Measurements from ENCODE around the gene RBMS1. TPM values are rescaled to one million over a fixed set of nuclear protein-coding genes. Genes with fewer than 3 reads are reported as not detected.

The RBMS1 gene
- total and polyA plus RNA-seq, 12 donors = 22.6 to 77.7 (median 59.0) TPM

DNA sequence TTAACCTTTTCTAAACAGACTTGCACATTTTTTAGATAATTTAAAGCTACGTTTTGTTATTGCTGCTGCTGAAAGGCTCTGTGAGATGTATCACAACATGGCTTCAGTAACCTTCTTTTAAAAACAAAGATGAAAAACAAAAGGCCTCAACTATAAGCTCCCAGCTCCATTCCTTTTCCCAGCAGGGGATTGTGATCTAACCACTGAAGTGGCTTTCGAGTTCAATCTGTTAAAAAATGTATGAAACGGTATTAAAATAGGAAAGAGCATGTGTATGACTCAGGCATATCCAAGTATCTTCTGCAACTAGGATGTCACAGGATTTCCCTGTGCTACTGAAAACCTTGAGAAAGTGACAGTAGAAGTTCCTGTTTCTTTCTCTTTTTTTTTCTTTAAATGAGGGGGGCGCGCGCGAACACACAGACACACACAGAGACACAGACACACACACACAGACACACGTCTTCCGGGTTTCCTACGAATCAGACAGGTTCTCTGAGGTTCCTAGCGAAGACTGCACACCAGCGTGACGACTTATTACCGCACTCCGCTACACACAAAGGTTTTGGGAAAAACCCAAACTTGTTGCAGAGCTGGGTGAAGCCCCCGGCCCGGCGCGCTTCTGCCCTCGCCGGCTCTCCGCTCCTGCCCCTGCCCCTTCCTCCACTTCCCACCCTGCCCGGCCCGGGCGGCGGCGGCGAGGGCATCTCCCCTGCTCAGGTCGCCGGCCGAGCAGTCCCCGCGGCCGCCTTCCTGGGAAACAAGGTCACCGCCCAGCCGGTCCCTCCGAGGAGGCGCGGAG lies 86.8 kb downstream of the RBMS1 start:
- TF ChIP-seq, protein P1, sequence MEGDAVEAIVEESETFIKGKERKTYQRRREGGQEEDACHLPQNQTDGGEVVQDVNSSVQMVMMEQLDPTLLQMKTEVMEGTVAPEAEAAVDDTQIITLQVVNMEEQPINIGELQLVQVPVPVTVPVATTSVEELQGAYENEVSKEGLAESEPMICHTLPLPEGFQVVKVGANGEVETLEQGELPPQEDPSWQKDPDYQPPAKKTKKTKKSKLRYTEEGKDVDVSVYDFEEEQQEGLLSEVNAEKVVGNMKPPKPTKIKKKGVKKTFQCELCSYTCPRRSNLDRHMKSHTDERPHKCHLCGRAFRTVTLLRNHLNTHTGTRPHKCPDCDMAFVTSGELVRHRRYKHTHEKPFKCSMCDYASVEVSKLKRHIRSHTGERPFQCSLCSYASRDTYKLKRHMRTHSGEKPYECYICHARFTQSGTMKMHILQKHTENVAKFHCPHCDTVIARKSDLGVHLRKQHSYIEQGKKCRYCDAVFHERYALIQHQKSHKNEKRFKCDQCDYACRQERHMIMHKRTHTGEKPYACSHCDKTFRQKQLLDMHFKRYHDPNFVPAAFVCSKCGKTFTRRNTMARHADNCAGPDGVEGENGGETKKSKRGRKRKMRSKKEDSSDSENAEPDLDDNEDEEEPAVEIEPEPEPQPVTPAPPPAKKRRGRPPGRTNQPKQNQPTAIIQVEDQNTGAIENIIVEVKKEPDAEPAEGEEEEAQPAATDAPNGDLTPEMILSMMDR (IDR thresholded peaks at IDR 0.05) = peak in 1 of 9 donors; percentile 5
- Histone ChIP-seq H3K4me3 (peak overlapping the region; percentile 79 to 97 (median 90)), H3K4me1 (peaks cover 4 to 82% (median 77%) of the 10 kb centered on the region in 9 donors), H3K27me3 (no peaks in the 10 kb centered on the region), H3K36me3 (peaks cover 0 to 7% (median 0%) of the 10 kb centered on the region in 9 donors), H3K9me3 (no peaks in the 10 kb centered on the region), H3K27ac (peak overlapping the region; percentile 88 to 100 (median 96))
- ATAC-seq (peak; percentile 12 to 67 (median 52)), DNase-seq (peak; percentile 50 to 65)
- 1% methylated on average over 39 of the region's 39 CpGs for WGBS, 2 donors
- intact Hi-C loops (cut with DNase I) = loop anchor here in 7 of 10 donors (5.0 to 10.0 kb wide), 9 partner anchors 34 to 568 kb away; partner anchors contain the start of gene RBMS1 (in 2 of the 7)

DNA sequence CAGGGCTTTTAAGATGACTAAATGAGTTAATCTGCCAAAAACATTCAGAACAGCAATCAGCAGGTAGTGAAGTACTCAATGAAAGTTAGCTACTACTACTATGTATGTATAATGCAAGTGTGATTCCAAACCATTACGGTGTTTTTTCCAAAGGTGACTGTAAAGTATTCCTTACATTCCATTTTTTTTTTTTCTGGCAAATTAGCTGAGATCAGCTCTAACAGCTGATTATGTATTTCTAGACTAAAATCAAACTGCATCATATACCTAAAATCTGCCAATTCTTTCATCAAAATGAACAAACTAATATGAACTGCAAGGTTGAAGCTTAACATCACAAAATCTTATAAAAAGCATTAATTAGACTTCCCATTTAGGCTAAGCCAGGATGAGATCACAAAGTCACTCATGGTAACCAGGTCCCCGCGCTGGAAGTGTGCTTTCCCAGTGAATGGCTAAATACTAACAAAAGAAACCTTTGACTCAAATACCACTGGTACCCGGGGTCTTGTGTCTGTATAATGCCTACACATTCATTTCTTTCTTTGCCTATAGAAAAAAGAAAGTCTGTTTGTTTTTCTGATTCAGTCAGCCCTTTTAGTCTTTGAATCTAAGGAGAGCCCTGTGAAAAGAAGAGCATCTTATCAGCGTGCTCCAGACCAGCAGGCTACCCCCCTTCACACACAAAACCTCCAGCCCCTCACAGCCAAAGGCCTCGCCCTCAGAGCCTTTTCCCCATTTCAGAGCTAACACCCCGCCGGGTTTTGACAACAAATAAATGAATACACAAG lies 88.3 kb downstream of the RBMS1 start:
- H3K36me3 ChIP-seq = peaks cover 0 to 7% (median 0%) of the 10 kb centered on the region in 9 donors
- peaks cover 4 to 82% (median 79%) of the 10 kb centered on the region in 9 donors for H3K4me1 ChIP-seq
- peak overlapping the region in 7 of 10 donors; percentile 95 to 100 (median 96) for H3K27ac ChIP-seq
- no peak for DNase-seq
- intact Hi-C loops (cut with DNase I) = loop anchor here in 7 of 10 donors (5.0 to 10.0 kb wide), 9 partner anchors 33 to 570 kb away; partner anchors contain the start of gene RBMS1 (in 2 of the 7)
- H3K9me3 ChIP-seq = no peaks in the 10 kb centered on the region
- WGBS, 2 donors = 40% methylated on average over 8 of the region's 8 CpGs
- TF ChIP-seq, protein P1 (IDR thresholded peaks at IDR 0.05) = no peak
- H3K27me3 ChIP-seq = no peaks in the 10 kb centered on the region
- ATAC-seq = no peak
- peak overlapping the region in 9 of 10 donors; percentile 81 to 97 (median 91) for H3K4me3 ChIP-seq

DNA sequence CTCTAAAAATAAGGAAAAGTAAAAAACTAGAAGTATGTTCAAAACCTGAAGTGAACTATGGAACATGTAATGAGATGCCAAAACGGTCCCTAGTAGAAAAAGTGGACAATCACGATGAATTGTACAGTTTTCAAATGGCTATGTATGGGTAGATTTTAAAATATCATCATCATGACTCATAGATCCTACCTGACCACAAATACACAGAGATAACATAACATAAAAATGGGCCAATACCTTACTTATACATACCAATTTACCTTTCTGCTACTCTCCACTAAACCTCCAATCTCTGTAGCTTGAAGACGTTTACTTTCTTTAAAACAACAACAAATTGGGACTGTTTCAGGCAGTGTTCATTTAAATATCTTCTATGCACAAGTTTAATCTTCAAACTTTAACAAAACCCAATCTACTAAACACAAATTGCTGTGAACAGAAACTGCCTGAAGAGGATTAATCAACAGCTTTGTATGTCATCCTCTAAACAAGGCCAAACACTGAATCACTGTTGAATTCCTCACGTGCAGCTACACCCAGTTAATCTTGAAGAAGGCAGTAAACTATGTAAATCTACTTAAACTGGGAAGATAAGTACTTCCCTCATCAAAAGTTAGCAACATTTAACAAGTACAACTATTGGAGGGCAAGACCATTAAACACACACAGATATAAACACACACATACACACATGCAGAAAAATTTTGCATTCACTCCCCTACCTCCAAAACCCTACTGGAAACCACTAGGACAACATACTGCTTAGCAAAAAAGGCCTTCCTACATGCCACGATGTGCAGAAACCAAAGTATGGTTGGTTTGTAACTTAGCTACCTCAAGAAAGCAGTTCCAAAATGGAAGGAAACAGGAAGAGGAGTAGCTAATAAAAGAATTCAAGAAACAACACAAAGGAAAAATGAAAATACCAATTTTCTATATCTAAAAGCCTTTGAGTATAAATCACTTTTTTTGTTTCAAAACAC lies 90.3 kb downstream of the RBMS1 start:
- 52 to 58% methylated on average over 5 of the region's 5 CpGs for WGBS, 2 donors
- Histone ChIP-seq H3K27me3 (no peaks in the 10 kb centered on the region), H3K36me3 (peaks cover 0 to 7% (median 0%) of the 10 kb centered on the region in 9 donors), H3K27ac (peak overlapping the region in 5 of 10 donors; percentile 10 to 99 (median 36)), H3K4me1 (peaks cover 7 to 87% (median 84%) of the 10 kb centered on the region in 9 donors), H3K4me3 (peak overlapping the region in 1 of 10 donors; percentile 97), H3K9me3 (no peaks in the 10 kb centered on the region)
- TF ChIP-seq, protein P1 (IDR thresholded peaks at IDR 0.05) = no peak
- intact Hi-C loops (cut with DNase I) = loop anchor here in 4 of 10 donors (1.0 to 10.0 kb wide), 5 partner anchors 17 to 572 kb away; no protein-coding TSS in a partner anchor
- no peak for DNase-seq
- ATAC-seq = no peak
